GM18861 (cell line): ENCODE measurements around the gene ABCA4.

Experiments
- ATAC-seq: cut with Tn5 transposase; IDR thresholded peaks from one replicate; pipeline ENCODE4 v1.9.1; 2021; ENCODE audit not compliant: unreplicated experiment

Gene ABCA4

GRCh38 chr1:94105581-94105952 lies 15.4 kb downstream of the ABCA4 start:
- no peak for ATAC-seq

GRCh38 chr1:94104776-94105580 lies 16.0 kb downstream of the ABCA4 start:
- no peak for ATAC-seq

DNA sequence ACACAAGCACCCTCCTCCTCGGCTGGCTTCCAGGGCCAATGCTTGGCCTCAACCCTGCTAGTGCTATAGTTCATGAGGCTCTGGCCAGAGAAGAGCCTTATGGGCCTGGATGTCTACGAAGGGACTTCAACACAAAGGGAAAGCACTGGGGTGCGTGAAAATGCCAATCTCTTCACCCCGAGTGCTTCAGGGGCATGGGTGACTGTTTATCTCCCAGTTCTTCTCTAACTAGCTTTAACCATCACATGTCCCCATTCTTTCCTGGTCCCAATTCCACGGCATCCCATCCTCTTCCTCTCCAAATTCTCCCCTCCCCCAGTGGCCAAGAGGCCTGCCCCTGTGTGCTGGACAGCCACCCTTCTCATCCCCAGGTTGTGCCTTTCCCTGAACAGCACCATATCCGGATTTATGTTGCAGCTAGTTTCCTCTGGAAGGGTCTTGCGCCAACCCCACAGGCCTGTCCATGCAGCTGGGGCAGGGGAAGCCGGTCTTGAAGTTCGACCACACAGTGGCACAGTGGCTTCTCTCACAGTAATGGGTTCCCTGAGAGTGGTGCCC lies 16.7 kb downstream of the ABCA4 start:
- no peak for ATAC-seq

DNA sequence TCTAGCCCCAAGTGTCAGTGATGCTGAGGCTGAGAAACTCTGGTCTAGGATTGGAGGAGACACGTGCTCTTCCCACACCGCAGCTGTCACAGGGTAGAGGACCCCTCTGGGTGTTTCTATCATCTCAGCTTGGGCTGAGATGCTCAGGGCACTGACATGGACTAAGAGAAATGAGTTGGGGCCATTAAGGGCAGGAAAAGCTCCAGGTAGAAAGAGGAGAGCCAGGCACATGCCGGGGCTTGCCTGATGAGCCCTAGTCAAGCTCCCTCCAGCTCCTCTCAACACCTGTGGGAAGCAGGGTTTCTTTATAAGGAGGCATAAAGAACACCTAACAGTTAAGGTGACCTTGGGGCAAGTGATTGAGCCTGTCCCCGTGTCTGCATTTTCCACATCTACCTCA lies 17.3 kb downstream of the ABCA4 start:
- no peak for ATAC-seq

- ATAC-seq = no peak
Observed at GRCh38 chr1:94101613-94102525, 19.1 kb downstream of the ABCA4 start.

- no peak for ATAC-seq
Observed at GRCh38 chr1:94100785-94101612, 19.9 kb downstream of the ABCA4 start.

GRCh38 chr1:94100129-94100784 lies 20.7 kb downstream of the ABCA4 start:
- ATAC-seq = no peak

DNA sequence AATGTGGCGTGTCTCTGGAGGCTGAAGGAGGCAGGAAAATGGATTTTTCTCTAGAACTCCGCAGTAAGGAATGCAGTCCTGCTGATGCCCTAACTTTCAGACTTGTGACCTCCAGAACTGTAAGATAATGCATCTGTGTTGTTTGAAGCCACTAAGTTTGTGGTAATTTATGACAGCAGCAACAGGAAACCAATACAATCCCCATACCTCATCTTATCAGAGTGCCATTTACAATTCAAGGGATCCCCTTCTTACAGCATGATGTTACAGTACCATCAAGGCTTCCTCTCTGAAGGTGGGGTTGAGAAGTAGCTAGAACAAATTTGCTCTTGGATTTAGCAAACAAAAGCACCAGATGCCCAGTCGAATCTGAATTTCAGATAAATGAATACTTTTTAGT lies 21.6 kb downstream of the ABCA4 start:
- no peak for ATAC-seq

DNA sequence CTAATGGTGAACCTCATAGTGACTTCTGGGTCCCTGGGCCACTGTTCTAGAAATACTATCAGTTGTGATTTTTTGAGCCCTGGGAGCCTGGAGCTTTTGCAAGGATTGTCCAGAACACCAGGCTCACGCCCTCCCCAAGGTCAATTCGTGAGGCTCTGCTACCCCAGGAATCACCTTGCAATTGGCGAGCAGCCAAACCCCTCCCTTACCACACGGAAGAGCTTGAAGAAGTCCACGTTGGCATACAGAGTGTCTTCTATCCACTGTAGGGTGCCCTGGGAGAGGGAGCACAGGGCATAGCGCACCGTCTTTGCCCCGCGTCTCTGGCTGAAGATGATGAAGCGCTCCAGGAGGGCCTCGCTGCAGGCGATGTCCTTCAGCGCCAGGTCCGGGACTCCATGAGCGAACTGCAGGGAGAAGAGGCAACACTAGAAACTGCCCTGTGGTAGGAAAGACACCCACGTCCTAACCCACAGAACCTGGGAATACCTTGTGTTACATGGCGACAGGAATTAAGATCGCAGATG lies 22.3 kb downstream of the ABCA4 start:
- ATAC-seq = no peak

DNA sequence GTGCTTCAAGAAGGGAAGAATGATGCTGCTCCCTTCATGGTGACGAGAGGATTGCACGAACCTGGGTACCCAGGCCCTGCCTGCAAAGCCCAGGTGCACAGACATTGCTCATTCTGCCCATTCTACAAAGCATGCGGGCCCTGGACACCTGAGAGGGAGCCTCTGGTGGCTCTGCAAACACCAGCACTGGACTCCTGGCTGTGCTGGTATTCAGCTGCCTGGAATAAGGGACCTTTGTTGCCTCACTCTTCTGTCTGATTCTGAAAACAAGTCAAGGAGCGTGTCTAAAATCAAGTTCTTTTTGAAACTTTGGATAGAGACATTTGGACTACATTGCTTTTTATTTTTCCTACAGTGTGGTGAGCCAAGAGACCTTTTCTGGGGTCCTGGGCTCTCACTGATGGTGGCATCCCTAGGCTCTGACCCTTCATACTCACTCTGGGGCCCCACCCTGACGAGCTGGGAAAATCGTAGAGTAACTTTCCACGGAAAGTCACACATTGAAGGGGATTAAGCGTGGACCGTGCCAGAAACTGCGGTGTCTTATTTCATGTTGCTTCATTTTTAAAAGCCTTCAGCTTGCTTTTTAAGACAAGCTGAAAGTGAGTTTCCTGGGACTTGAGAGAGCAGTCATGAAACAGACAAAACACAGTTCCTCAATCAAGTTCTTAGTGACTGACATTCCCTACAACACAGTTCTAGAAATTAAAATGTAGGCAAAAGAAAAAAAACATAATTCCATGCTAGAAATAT lies 24.0 kb downstream of the ABCA4 start:
- ATAC-seq = no peak

- ATAC-seq = no peak
Observed at GRCh38 chr1:94095744-94096469, 25.0 kb downstream of the ABCA4 start.

- no peak for ATAC-seq
Observed at GRCh38 chr1:94095112-94095637, 25.8 kb downstream of the ABCA4 start.

DNA sequence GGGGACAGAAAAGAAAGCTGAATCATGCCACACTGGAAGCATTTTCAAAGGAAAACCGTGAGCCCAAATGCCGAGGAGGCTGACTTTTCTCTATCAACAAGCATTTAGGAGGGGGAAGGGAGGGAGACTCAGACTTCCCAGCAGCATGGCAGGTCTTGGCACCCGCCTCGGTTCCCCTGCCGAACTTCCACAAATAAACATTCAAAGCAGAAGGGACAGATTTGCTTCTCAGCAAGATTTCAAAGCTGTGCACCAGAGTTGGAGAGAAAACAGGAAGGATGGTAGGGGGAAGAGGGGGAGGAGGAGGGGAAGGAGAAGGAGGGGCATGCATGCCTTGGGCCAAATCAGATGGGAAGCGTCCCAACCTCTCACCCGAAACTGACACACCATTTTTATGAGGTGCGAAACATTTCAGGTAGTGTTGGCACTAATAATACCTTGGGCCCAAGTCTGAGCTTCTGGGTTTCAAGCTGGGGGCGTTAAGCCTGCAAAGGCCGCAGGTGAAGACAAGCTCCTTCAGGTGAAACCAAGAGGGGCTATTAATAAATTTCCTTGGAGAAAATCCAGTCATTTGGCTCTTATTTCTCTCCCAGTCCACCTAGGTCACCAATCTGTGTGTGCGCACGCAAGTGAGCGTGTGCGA lies 26.4 kb downstream of the ABCA4 start:
- ATAC-seq = no peak

- ATAC-seq = no peak
Observed at GRCh38 chr1:94093996-94094395, 27.0 kb downstream of the ABCA4 start.

DNA sequence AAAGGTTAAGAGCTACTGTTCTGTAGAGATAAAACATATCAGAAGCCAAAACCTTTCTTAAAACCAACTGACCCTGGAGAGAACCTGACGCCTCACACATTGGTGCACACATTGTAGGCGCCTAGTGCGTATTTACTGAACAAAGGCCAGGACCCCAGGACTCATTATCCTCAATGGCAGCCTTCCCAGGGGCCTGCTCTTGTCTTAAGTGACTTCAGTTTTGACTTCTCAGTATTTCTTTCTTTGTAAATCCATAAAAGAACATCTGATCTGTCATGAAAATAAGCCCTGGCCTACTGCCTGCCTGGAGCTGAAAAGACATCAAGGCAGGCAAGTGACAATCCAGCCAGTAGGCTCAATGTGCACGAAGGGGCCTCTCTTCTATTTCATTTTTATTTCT lies 27.6 kb downstream of the ABCA4 start:
- ATAC-seq = no peak

DNA sequence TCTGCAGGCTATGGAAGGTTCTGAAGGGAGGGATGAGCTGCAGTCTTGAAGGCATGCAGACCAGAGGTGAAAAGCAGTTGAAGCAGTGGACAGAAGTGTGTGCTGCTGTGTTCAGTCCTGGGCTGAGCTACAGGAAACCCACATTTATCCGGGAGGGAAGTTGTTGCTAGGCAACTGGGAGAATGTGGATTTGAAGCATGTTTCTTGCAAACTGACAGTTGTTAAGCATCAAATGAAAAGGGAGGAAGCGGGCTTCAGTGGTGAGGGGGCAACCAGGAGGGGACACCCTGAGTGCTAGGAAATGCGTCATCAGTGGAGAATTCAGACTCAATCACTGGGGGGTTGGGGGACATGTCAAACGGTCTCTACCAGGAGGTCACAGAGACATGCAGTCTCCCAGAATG lies 28.7 kb downstream of the ABCA4 start:
- ATAC-seq = no peak

- ATAC-seq = no peak
Observed at GRCh38 chr1:94090761-94091160, 30.2 kb downstream of the ABCA4 start.

- no peak for ATAC-seq
Observed at GRCh38 chr1:94087193-94087592, 33.8 kb downstream of the ABCA4 start.
